Activated CD8-positive, alpha-beta memory T cell treated with anti-CD3 and anti-CD28 coated beads, Interleukin-2, amount 10 ng/mL, durations not matched to agents 7 days and 5 days (primary cell): ENCODE measurements around the gene POLA1. TPM values are rescaled to one million over a fixed set of nuclear protein-coding genes. Genes with fewer than 3 reads are reported as not detected.
"Not testable (repeated sequence)": the region's sequence is repeated elsewhere in the genome, so short reads cannot be mapped to it uniquely, and the experiment has no call there.

Experiments
- ATAC-seq: fragments of 150-1000 bp; cut with Tn5 transposase; one replicate; pipeline ENCODE4 v1.10.0; 2021; ENCODE audit warnings: moderate library complexity
- CTCF ChIA-PET: fragments of 350-600 bp; sonication (Branson Sonifier 250); formaldehyde crosslinking; loops from one replicate; lab custom pipeline; 2021; ENCODE audit warnings: antibody characterized with exemption; lab: Charles Lee
- DNase-seq: peaks from one replicate; pipeline ENCODE4 v3.0.0-alpha.2; 2020
- H3K27ac Mint-ChIP-seq: one replicate; pipeline ENCODE4 v1.8.0; 2021; ENCODE audit warnings: mild to moderate bottlenecking, mixed read lengths
- H3K27me3 Mint-ChIP-seq: one replicate; pipeline ENCODE4 v1.8.0; 2021; ENCODE audit warnings: mixed read lengths
- H3K36me3 Mint-ChIP-seq: one replicate; pipeline ENCODE4 v1.8.0; 2021; ENCODE audit warnings: mild to moderate bottlenecking, mixed read lengths
- H3K4me1 Mint-ChIP-seq: one replicate; pipeline ENCODE4 v1.8.0; 2021; ENCODE audit warnings: mixed read lengths
- H3K4me3 Mint-ChIP-seq: one replicate; pipeline ENCODE4 v1.8.0; 2021; ENCODE audit warnings: mild to moderate bottlenecking, moderate library complexity, mixed read lengths
- H3K9me3 Mint-ChIP-seq: one replicate; pipeline ENCODE4 v1.8.0; 2022; ENCODE audit warnings: low read depth, mixed read lengths
- total RNA-seq, 2 experiments: library from RNA; stranded (reverse); gene quantifications; one replicate each; pipeline ENCODE4 v1.2.3, GENCODE V29; 2021

POLA1 gene
- total RNA-seq, 2 experiments from 2014 or later: 35.7 to 36.5 TPM

DNA sequence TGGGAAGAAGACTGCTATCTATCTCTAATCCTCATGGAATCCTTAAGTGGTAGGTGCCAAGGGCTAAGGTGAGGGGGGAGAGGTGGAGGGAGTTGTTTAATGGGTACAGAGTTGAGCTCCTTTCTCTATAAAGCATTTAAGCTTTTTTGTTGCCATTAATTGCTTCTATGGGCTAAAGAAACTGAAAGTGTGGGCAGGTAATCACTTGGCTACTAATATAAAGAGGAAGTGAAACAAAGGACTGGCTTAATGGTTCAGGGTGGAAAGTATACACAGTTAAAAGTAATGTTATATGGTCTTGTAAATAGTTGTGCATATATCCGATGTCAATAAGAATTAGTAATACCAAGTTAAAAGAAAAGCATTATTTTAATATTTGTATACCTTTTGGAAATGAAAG, 83.9 kb downstream of the POLA1 start:
- Mint-ChIP-seq H3K27me3 (no peaks in the 10 kb centered on the region), H3K36me3 (peaks cover 19% of the 10 kb centered on the region), H3K4me3 (no peak overlapping the region), H3K9me3 (no peaks in the 10 kb centered on the region), H3K4me1 (peaks cover 16% of the 10 kb centered on the region), H3K27ac (no peak overlapping the region)
- DNase-seq: no peak
- CTCF ChIA-PET: no interaction called here
- no peak for ATAC-seq

DNA sequence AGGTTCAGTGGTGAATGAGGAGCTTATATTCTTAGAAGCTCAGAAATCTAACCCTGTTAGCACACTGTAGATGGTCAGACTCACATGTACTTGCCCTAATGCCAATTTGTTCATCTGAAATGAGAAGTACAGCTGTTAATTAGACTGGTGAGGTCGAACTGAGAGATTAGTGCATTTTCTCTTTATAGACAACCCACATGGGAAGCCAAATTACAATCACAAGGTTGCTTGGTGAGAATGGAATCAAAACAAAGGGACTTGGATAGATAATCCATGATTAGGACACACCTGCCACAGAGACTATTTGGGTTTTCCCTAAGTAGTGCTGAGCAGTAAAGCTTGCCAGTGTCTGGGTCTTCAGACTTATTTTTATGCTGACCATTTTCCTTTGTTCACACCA, 88.3 kb downstream of the POLA1 start:
- Mint-ChIP-seq H3K4me3 (no peak overlapping the region), H3K27ac (no peak overlapping the region), H3K9me3 (no peaks in the 10 kb centered on the region), H3K27me3 (no peaks in the 10 kb centered on the region), H3K36me3 (peaks cover 26% of the 10 kb centered on the region), H3K4me1 (peaks cover 6% of the 10 kb centered on the region)
- CTCF ChIA-PET: interaction anchor here (0.7 kb wide), 1 partner anchor 10 kb away, joined by 3 read pairs; no protein-coding TSS in a partner anchor
- ATAC-seq (no peak), DNase-seq (no peak)

DNA sequence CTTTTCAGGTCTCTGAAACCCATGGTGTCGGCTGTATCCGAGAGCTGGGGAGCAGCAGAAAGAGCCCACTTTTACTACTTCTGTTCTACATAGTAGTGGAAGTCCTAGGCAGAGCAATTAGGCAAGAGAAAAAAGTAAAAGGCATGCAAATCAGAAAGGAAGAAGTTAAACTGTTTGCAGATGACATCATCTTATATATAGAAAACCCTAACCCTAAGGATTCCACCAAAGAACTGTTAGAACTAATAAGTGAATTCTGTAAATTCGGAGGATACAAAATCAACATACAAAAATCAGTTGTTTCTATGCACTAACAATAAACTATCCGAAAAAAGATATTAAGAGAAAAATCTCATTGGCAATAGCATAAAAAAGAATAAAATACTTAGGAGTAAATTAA, 95.3 kb downstream of the POLA1 start:
- Mint-ChIP-seq H3K9me3 (no peaks in the 10 kb centered on the region), H3K27me3 (no peaks in the 10 kb centered on the region), H3K36me3 (peaks cover 23% of the 10 kb centered on the region), H3K27ac (no peak overlapping the region), H3K4me1 (no peaks in the 10 kb centered on the region), H3K4me3 (no peak overlapping the region)
- ATAC-seq: no peak
- CTCF ChIA-PET: no interaction called here
- DNase-seq: no peak

DNA sequence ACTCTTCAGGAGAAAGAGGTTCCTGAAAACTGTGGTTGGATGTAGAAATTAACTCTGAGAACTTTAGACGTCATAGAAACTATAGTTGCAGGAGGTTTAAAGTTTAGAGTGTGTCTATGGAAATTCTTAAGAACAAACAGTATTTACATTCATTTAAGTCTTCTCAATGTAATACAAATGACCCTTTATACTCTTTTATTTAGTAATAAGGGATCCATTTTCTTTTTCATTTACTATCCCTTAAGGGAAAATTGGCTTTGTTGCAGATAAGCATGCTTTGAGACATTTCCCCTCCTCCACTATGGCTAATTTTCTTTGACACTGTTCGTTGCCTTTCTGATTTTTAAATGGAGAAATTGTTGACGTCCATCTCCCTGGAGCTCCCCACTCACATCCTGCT, 96.4 kb downstream of the POLA1 start:
- H3K27me3 Mint-ChIP-seq: no peaks in the 10 kb centered on the region
- no peak for DNase-seq
- no peak for ATAC-seq
- CTCF ChIA-PET: no interaction called here
- no peaks in the 10 kb centered on the region for H3K9me3 Mint-ChIP-seq
- peaks cover 25% of the 10 kb centered on the region for H3K36me3 Mint-ChIP-seq
- no peak overlapping the region for H3K4me3 Mint-ChIP-seq
- H3K27ac Mint-ChIP-seq: no peak overlapping the region
- no peaks in the 10 kb centered on the region for H3K4me1 Mint-ChIP-seq

DNA sequence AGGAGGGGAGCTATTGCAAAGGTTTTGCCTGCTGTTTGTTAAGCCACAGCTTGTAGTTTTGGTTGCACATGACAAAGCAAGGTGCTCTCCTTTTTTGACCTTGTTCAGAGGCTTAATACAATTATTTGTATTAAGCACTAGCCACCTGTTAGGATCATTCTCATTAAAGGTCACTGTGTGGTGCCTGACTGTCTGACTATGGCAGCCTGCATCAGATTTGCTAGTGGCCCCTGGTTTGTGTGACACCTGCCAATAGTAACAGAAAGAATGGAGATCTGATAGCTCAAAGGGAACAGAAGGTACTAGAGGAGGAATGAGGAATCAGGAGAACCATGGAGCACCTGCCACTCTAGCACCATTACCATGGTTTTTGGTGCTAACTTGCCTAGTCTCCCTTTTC, 102.5 kb downstream of the POLA1 start:
- Mint-ChIP-seq H3K4me3 (no peak overlapping the region), H3K27ac (no peak overlapping the region), H3K9me3 (no peaks in the 10 kb centered on the region), H3K36me3 (peaks cover 14% of the 10 kb centered on the region), H3K27me3 (no peaks in the 10 kb centered on the region), H3K4me1 (no peaks in the 10 kb centered on the region)
- ATAC-seq (no peak), DNase-seq (no peak)
- CTCF ChIA-PET: interaction anchor here (1.1 kb wide), 1 partner anchor 17 kb away, joined by 3 read pairs; no protein-coding TSS in a partner anchor

DNA sequence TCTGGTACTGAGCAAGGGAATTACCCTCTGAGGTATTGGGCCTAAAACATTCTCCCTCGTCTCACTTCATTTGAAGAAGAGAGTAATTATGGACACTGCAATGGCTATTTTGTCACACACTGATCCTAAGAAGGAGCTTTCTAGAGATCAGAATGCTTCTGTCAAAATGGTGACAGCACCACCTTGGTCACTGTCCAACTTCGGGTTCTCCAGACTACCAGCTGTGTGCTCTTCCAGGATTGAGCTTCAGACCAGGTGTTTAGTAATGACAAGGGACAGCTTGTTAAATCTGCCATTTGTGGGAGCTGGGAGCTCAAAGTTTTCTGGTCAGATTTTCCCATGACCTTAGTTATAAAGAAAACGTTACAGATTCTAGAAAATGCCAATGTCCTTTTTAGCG, 105.4 kb downstream of the POLA1 start:
- Mint-ChIP-seq H3K27me3 (no peaks in the 10 kb centered on the region), H3K27ac (no peak overlapping the region), H3K36me3 (peaks cover 11% of the 10 kb centered on the region), H3K4me3 (no peak overlapping the region), H3K4me1 (no peaks in the 10 kb centered on the region), H3K9me3 (no peaks in the 10 kb centered on the region)
- CTCF ChIA-PET: no interaction called here
- no peak for DNase-seq
- ATAC-seq: no peak

DNA sequence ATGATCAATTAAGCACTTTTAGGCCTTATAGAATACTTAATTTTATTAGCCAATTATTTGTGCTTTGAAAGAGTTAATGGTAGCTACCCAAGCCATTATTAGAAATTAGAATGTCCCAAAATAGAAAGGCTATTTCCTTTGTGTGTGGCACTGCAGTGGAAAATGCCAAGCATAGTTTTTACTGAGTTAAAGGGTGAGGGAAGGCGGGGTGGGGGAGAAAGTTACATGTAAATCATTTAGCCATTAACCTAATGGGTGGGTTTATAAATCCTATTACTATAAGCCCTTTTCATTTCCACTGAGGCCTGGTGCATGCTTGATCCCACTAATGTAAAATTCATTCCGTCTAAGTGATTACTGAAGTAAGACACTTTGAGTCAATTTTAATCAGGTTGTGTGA, 105.8 kb downstream of the POLA1 start:
- Mint-ChIP-seq H3K9me3 (no peaks in the 10 kb centered on the region), H3K4me1 (no peaks in the 10 kb centered on the region), H3K27me3 (no peaks in the 10 kb centered on the region), H3K27ac (no peak overlapping the region), H3K4me3 (no peak overlapping the region), H3K36me3 (peaks cover 8% of the 10 kb centered on the region)
- DNase-seq (no peak), ATAC-seq (no peak)
- CTCF ChIA-PET: no interaction called here

DNA sequence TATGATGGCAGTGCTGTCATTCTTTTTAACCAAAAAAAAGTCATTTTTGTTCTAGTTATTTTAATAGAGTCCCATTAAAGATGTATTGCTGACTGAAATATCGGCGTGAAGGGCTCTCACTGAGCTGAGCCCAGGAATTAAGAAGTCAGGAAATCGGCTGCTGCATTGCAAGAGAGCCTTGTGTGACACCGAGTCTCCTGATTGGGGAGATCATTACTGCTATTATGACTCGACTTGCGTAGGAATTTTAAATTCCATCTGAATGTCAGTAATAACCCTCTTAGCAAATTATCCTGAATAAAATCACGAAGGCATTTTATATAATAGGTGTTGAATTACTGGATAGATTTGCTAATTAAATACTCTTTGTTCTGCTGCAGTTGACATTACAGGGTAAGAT, 111.5 kb downstream of the POLA1 start:
- no peak for ATAC-seq
- CTCF ChIA-PET: no interaction called here
- no peak for DNase-seq
- no peak overlapping the region for H3K4me3 Mint-ChIP-seq
- H3K9me3 Mint-ChIP-seq: no peaks in the 10 kb centered on the region
- H3K4me1 Mint-ChIP-seq: peaks cover 8% of the 10 kb centered on the region
- peaks cover 10% of the 10 kb centered on the region for H3K36me3 Mint-ChIP-seq
- H3K27ac Mint-ChIP-seq: no peak overlapping the region
- H3K27me3 Mint-ChIP-seq: no peaks in the 10 kb centered on the region

DNA sequence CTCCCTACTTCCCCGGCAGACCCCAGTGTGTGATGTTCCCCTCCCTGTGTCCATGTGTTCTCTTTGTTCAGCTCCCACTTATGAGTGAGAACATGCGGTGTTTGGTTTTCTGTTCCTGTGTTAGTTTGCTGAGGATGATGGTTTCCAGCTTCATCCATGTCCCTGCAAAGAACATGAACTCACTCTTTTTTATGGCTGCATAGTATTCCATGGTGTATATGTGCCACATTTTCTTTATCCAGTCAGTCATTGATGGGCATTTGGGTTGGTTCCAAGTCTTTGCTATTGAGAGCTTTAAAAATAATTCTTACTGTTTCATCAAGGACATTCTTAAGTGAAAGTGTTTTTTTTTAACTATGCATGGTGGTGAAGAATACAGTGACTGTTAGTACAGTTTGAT, 126.1 kb downstream of the POLA1 start:
- H3K36me3 Mint-ChIP-seq: peaks cover 27% of the 10 kb centered on the region
- not testable (repeated sequence) for ATAC-seq, H3K27ac Mint-ChIP-seq, DNase-seq, H3K4me1 Mint-ChIP-seq, H3K27me3 Mint-ChIP-seq, H3K9me3 Mint-ChIP-seq, H3K4me3 Mint-ChIP-seq
- CTCF ChIA-PET: interaction anchor here (1.2 kb wide), 1 partner anchor 143 kb away, joined by 3 read pairs; no protein-coding TSS in a partner anchor

DNA sequence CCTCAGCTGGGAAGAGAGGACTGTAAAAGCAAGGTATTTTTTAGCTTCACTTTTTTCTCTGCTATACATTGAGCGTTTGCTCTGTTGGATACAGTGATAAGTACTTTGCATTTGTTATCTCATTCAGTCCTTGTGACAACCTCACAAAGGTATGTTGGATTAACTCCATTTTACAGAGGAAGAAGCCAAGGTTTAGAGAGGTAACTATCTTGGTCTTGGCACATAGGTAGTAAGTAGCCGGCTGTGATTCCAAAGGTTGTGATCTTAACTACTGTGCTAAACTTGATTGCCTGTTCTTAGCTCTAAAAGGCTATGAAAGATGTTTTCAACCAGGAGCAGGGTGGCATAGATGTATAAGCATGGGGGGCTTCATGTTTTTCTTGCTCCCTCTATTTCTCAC, 134.4 kb downstream of the POLA1 start:
- Mint-ChIP-seq H3K27ac (no peak overlapping the region), H3K4me3 (no peak overlapping the region), H3K4me1 (no peaks in the 10 kb centered on the region), H3K36me3 (peaks cover 31% of the 10 kb centered on the region), H3K27me3 (no peaks in the 10 kb centered on the region), H3K9me3 (no peaks in the 10 kb centered on the region)
- ATAC-seq (no peak), DNase-seq (no peak)
- CTCF ChIA-PET: interaction anchor here (2.0 kb wide), 1 partner anchor 11 kb away, joined by 10 read pairs; no protein-coding TSS in a partner anchor

DNA sequence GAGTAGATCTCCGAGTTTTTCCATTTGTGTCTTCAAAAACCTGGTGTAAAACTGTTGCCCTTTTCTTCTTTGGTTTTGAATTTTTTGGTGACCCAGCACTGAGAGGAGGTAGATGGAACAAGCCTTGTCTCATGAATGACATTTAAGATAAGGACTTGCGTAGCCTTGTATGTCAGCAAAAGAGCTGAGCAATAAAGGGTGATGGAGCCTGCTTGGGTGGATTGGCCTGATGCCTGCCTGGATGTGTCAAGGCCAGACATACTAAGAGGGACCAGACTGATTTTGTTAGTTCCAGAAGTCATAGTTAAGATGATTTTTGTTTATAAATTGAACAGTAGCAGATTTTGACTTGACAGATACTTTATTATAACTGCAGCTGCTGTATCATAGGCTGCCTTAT, 134.9 kb downstream of the POLA1 start:
- no peak overlapping the region for H3K27ac Mint-ChIP-seq
- H3K4me1 Mint-ChIP-seq: no peaks in the 10 kb centered on the region
- DNase-seq (no peak), ATAC-seq (no peak)
- peaks cover 33% of the 10 kb centered on the region for H3K36me3 Mint-ChIP-seq
- no peaks in the 10 kb centered on the region for H3K27me3 Mint-ChIP-seq
- H3K4me3 Mint-ChIP-seq: no peak overlapping the region
- CTCF ChIA-PET: interaction anchor here (2.0 kb wide), 1 partner anchor 10 kb away, joined by 10 read pairs; no protein-coding TSS in a partner anchor
- no peaks in the 10 kb centered on the region for H3K9me3 Mint-ChIP-seq

DNA sequence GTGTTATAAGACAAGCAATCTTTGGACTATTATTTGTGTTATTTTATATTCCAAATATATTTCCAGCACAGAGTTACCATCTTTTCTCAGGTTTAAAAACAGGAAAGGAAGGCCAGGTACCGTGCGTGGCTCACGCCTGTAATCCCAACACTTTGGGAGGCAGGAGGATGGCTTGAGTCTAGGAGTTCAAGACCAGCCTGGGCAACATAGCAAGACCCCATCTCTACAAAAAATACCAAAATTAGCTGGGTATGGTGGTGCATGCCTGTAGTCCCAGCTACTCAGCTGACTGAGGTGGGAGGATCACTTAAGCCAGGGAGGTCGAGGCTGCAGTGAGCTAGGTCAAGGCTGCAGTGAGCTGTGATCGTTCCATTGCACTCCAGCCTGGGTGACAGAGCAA, 140.0 kb downstream of the POLA1 start:
- no peak overlapping the region for H3K4me3 Mint-ChIP-seq
- H3K27ac Mint-ChIP-seq: no peak overlapping the region
- no peaks in the 10 kb centered on the region for H3K27me3 Mint-ChIP-seq
- no peak for DNase-seq
- CTCF ChIA-PET: no interaction called here
- H3K9me3 Mint-ChIP-seq: no peaks in the 10 kb centered on the region
- no peak for ATAC-seq
- peaks cover 14% of the 10 kb centered on the region for H3K36me3 Mint-ChIP-seq
- H3K4me1 Mint-ChIP-seq: peaks cover 2% of the 10 kb centered on the region

DNA sequence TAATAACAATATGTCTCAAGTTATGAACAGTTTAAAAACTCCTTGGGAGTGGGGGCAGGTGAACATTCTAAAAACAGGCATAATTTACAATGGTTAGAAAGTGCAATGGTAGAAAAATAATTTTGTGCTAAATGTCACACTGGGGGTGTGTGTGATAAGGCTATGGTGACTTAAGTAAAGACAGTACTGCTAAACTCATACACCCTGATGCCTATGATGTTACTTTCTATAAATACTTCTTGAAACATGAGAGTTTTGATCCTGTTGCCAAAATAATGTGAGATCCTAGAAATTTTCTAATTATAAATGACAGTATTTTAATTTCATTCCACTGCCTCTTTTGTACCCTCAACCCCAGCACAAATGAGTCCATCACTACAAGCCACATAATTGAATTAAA, 144.2 kb downstream of the POLA1 start:
- Mint-ChIP-seq H3K9me3 (no peaks in the 10 kb centered on the region), H3K27me3 (no peaks in the 10 kb centered on the region), H3K4me1 (peaks cover 2% of the 10 kb centered on the region), H3K27ac (no peak overlapping the region), H3K36me3 (peaks cover 6% of the 10 kb centered on the region), H3K4me3 (no peak overlapping the region)
- ATAC-seq (no peak), DNase-seq (no peak)
- CTCF ChIA-PET: interaction anchor here (1.0 to 2.2 kb wide), 8 partner anchors 9 to 306 kb away, joined by 3 to 18 read pairs (median 6); no protein-coding TSS in a partner anchor

DNA sequence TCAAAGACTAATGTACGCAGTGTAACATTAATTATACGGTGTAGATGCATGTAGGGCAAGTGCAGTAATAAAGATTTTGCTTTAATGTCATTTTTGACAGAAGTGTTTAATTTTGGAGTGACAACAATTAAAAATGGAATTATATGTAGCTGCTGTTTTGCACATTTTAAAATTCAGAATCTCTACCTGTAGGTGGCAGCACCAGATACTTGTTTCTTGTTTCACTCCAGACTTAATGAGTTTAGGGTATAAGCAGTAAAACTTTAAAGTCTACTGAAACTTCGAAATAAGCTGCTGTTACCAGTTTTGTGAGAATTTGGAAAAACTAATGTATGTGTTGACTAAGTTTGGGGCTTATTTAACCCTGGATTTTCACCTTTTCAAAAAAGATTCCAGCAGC, 144.9 kb downstream of the POLA1 start:
- H3K27ac Mint-ChIP-seq: no peak overlapping the region
- CTCF ChIA-PET: interaction anchor here (1.0 to 2.2 kb wide), 9 partner anchors 9 to 305 kb away, joined by 3 to 18 read pairs (median 6); partner anchors contain the start of gene ARX
- no peak overlapping the region for H3K4me3 Mint-ChIP-seq
- peaks cover 2% of the 10 kb centered on the region for H3K4me1 Mint-ChIP-seq
- peaks cover 6% of the 10 kb centered on the region for H3K36me3 Mint-ChIP-seq
- DNase-seq: no peak
- ATAC-seq: no peak
- no peaks in the 10 kb centered on the region for H3K27me3 Mint-ChIP-seq
- no peaks in the 10 kb centered on the region for H3K9me3 Mint-ChIP-seq
